Measurements from ENCODE around the gene PRSS36.

The PRSS36 gene

GRCh38 chr16:31128711-31129567 lies 20.9 kb downstream of the PRSS36 start:
- DNase-seq (ENCODE audit: low read depth in 3 of 3): no peak

DNA sequence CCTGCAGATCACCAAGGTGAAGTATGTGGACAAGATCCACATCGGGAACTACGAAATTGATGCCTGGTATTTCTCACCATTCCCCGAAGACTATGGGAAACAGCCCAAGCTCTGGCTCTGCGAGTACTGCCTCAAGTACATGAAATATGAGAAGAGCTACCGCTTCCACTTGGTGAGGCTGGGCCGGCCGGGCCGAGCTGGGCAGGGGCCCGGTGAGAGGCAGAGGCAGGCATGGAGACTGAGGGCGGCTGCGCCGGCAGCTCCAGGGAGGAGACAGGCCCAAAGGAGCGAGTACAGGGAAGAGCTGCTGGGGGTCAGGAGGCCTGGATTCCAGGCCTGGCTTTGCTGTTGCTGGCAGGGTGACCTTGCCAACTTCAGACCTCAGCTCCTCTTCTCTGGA lies 22.7 kb downstream of the PRSS36 start:
- DNase-seq (ENCODE audit: low read depth in 3 of 3): no peak

GRCh38 chr16:31125844-31126243 lies 24.0 kb downstream of the PRSS36 start:
- DNase-seq (ENCODE audit: low read depth in 3 of 3): no peak

- DNase-seq (ENCODE audit: low read depth in 3 of 3): no peak
Measured at GRCh38 chr16:31120129-31120528, 29.7 kb downstream of the PRSS36 start.

DNA sequence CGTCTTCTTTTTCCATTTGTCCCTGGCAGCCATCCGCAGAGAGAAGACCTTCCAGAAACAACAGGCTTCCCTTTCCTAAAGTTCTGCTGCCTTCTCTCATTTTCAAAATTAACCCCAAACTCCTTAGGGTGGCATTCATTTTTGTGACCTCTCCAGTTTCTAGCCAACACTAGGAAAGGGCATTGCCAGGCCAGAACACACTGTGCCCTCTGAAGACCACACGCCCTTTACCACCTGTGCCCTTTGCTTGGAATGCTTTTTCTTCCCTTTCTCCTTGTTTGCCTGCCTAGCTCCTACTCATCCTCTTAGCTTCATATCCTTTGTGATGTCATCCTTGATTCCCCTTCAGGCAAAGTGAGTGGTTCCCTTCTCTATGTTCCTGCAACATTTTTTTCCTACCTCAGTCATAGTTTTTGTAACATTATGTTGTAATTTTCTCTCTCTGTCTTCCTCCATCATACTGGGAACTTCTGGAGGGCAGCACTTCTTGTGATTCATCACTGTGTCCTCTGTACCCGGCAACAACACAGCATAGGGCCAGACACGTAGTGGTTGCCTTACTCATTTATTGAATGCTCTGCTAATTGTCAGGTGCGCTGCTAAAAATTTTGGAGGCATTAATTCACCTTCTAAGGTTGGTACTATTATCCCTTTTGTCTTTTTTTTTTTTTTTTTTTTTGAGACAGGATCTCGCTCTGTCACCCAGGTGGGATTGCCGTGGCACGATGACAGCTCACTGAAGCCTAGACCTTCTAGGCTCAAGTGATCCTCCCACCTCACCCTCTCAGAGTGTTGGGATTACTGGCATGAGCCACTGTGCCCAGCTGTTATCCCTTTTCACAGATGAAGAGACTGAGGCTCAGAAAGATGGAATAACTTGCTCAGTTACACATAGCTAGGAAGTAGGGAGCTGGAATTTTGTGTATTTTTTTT lies 31.4 kb downstream of the PRSS36 start:
- DNase-seq (ENCODE audit: low read depth in 3 of 3): no peak

DNA sequence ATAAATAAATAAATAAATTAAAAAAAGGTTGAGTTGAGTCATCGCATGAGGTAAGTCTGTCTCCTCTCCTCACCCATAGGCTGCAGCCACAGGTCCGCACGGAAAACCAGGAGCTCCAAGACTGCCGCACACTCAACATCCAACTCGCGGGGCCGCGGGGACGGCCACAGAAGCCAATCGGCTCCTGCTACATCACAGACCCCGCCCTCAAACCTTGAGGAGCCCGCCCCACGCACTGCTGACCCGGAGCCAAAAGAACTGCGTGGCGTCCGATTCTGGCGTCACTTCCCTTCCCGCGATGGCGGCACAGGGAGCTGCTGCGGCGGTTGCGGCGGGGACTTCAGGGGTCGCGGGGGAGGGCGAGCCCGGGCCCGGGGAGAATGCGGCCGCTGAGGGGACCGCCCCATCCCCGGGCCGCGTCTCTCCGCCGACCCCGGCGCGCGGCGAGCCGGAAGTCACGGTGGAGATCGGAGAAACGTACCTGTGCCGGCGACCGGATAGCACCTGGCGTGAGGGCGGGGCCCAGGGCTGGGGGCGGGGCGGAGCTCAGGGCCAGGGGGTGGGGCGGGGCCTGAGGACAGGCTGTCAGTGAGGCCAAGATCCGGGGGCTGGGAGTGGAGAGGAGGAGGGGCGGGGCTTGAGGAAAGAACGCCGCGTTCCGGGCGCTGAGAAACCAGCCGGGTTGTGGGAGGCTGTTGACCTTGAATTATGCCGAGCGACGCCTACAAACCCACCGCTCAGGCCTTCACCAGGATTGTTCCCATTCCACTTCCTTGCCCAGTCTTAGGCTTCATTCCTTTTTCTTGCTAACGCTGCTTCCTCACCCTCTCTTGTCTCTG lies 32.3 kb downstream of the PRSS36 start, which contains the start of gene KAT8:
Gene KAT8 (plus strand): TSS at position 281 of the 839 bp plus-strand sequence. CDS start 18 bp downstream, at position 299.
- DNase-seq (ENCODE audit: low read depth in 3 of 3): peak; percentile 94 to 98 (median 98)

GRCh38 chr16:31114468-31114867 lies 35.4 kb downstream of the PRSS36 start:
- no peak for DNase-seq (ENCODE audit: low read depth in 3 of 3)

DNA sequence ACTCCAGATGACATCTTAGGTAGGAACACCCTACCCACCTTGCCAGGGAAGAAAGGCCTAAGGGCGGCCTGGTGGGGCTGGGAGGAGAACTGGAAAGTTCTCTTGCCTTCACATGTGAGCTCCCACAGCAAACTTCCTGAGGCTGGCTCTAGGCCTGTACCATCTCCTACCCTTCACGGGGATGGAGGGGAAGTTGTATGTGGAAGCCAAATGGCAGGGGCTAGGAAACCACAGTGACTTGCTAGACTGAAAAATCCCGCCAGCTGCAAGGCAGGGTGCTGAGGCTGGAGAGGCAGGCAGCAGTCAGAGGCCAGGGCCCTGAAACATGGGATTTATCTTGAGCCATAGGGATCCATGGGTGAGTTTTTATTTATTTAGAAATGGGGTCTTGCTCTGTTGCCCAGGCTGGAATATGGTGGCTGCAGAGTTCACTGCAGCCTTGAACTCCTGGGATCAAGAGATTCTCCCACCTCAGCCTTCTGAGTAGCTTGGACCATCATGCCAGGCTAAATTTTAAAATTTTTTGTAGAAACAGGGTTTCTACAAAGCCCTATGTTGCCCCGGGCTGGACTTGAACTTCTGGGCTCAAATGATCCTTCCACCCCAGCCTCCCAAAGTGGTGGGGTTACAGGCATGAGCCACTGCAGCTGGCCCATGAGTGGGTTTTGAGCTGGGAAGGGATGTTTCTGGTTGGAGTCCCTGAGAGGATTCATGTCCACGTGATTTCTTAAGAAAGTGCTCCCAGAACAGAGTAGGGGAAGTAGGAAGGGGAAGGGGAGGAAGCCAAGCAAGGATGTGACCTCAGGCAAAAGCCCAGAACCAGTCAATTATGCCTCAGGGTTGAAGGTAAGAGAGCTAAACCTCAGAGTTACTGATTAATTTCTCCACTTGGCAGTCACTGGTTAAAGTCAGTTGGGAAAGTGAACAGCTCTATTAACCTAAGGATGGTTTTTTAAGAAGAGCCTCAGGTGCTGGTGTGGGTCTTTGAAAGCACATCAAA lies 36.4 kb downstream of the PRSS36 start:
- DNase-seq (ENCODE audit: low read depth in 3 of 3): no peak

GRCh38 chr16:31112711-31113110 lies 37.2 kb downstream of the PRSS36 start:
- DNase-seq (ENCODE audit: low read depth in 3 of 3): no peak

GRCh38 chr16:31111881-31112466 lies 37.9 kb downstream of the PRSS36 start:
- no peak for DNase-seq (ENCODE audit: low read depth in 3 of 3)

- no peak for DNase-seq (ENCODE audit: low read depth in 3 of 3)
Measured at GRCh38 chr16:31110106-31111034, 39.5 kb downstream of the PRSS36 start.

GRCh38 chr16:31109622-31110021 lies 40.2 kb downstream of the PRSS36 start:
- DNase-seq (ENCODE audit: low read depth in 3 of 3): no peak

DNA sequence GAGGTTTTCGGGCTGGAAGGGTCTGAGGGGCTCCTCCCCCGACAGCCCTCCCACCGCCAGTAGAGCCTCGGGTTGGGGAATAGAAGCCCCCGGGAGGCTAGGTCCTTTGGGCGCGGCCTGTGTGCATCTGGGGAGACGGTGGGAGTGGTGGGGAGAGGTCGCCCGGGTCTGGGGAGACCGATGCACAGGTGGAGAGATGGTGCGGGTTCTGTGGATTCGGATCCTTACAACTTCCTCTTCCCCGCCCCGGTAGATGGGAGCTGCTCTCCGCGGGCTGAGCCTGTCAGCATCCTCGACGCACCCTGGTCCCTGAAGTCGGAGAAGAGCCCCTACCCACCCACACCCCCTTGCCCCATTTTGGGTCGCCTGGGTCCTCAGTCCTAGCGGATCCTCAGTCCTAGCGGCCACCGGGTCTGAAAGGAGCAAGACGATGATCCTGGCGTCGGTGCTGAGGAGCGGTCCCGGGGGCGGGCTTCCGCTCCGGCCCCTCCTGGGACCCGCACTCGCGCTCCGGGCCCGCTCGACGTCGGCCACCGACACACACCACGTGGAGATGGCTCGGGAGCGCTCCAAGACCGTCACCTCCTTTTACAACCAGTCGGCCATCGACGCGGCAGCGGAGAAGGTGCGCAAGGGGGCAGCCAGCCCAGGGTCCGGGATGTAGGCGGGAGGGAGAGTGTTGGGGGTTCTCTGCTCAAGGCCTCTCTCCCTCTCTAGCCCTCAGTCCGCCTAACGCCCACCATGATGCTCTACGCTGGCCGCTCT lies 40.9 kb downstream of the PRSS36 start:
- no peak for DNase-seq (ENCODE audit: low read depth in 3 of 3)

- DNase-seq (ENCODE audit: low read depth in 3 of 3): peak; percentile 57 to 83 (median 63)
Measured at GRCh38 chr16:31108035-31108793, 41.7 kb downstream of the PRSS36 start, which contains the start of gene BCKDK. BCKDK (plus strand) TSS chr16:31108386; CDS start chr16:31109224, 838 bp downstream.

DNA sequence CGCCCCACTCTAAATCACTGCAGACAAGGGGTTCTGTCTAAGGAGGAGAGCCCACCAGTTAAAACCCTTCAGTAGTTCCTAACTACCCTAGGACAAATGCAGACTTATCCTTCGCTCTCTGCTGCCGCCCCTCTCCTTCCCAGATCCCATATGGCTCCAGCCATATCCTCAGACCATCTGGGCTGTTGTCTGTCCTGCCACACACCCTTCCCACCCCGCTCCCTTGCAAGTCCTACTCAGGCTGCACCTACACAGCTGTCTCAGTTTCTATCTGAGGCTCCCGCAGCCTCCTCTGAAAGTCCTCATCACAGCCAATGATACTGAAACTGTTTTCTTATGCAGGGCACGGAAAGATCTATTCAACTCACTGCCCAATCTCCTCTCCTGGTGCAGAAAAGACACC lies 42.4 kb downstream of the PRSS36 start:
- DNase-seq (ENCODE audit: low read depth in 3 of 3): peak in 1 of 3 experiments; percentile 44

DNA sequence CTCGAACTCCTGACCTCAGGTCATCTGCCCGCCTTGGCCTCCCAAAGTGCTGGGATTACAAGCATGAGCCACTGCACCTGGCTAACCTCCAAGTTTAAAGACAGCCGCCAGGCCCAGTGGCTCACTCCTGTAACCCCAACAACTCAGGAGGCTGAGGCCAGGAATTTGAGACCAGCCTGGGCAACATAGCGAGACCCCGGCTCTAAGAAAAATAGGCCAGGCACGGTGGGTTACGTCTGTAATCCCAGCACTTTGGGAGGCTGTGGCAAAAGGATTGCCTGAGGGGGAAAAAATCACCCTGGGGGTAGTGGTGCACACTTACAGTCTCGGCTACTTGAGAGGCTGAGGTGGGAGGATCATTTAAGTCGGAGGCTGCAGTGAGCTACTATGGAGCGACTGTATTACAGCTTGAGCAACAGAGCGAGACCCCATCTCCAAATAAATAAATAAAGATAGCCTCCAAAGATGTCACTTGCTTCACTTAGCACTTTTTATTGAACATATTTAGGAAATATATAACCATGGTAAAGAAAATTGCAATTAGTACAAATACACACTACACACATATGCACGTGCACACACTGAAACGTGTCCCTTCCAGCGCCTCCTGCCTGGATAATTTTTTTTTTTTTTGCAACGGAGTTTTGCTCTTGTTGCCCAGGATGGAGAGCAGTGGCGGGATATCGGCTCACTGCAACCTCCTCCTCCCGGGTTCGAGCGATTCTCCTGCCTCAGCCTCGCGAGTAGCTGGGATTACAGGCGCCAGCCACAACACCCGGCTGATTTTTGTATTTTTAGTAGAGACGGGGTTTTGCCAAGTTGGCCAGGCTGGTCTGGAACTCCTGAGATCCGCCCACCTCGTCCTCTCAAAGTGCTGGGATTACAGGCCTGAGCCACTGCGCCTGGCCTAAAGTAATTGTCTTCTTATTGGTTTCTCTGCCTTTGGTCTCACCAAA lies 43.1 kb downstream of the PRSS36 start:
- no peak for DNase-seq (ENCODE audit: low read depth in 3 of 3)
